Type B pancreatic cell (in vitro differentiated cells): Measurements from ENCODE around the gene FAM184B. TPM values are rescaled to one million over a fixed set of nuclear protein-coding genes. Genes with fewer than 3 reads are reported as not detected.
A peak's percentile ranks its signal among the peaks of the same experiment; 100 is the strongest.
"Not testable (repeated sequence)": the region's sequence is repeated elsewhere in the genome, so short reads cannot be mapped to it uniquely, and the experiment has no call there.

Experiments used
- DNase-seq: peaks from one replicate; pipeline ENCODE4 v3.0.0; 2021; ENCODE audit warnings: mixed read lengths; ENCODE audit not compliant: unreplicated experiment; ENCODE audit errors: extremely low spot score
- H3K27ac Mint-ChIP-seq: 2 replicates; pipeline ENCODE4 v1.8.0; 2021; ENCODE audit warnings: mild to moderate bottlenecking, mixed read lengths
- H3K27me3 Mint-ChIP-seq: 2 replicates; pipeline ENCODE4 v1.8.0; 2021; ENCODE audit warnings: mixed read lengths
- H3K36me3 Mint-ChIP-seq: 2 replicates; pipeline ENCODE4 v1.8.0; 2021; ENCODE audit warnings: mixed read lengths
- H3K4me1 Mint-ChIP-seq: one replicate; pipeline ENCODE4 v1.8.0; 2021; ENCODE audit warnings: mixed read lengths; ENCODE audit not compliant: unreplicated experiment
- H3K4me3 Mint-ChIP-seq: 2 replicates; pipeline ENCODE4 v1.8.0; 2021; ENCODE audit warnings: mild to moderate bottlenecking, mixed read lengths
- H3K9me3 Mint-ChIP-seq: 2 replicates; pipeline ENCODE4 v1.8.0; 2021; ENCODE audit warnings: mixed read lengths
- total RNA-seq: library from RNA; stranded (reverse); gene quantifications from 2 replicates; pipeline ENCODE4 v1.2.1, GENCODE V29; 2021; ENCODE audit warnings: low replicate concordance
- TF ChIP-seq, protein P1 (sequence below): fragments of 200-600 bp; sonication (generic); conservative IDR thresholded peaks from 2 replicates; pipeline ENCODE4 v1.5.0; 2021; ENCODE audit warnings: antibody characterized with exemption, mild to moderate bottlenecking

The FAM184B gene
- total RNA-seq, 1 donor from 2014 or later, result 0.12 TPM

DNA sequence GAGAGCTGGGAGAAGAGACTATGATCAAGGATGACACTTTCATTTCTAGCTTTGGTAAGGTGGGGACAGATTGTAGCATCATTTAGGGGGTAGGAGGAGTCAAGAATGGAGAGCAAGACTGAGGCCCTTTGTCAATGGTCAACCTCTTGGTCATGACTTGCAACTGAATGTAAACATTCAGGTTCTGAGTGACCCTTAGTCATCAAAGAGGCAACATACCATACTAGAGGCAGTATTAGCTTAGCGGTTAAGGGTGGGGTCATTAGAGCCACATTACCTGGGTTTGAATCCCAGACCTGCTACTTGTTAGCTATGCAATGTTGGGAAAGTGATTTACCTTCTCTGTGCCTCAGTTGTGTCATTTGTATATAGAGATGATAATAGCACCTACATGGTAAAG is 90.5 kb downstream of the FAM184B start:
- TF ChIP-seq, protein P1, sequence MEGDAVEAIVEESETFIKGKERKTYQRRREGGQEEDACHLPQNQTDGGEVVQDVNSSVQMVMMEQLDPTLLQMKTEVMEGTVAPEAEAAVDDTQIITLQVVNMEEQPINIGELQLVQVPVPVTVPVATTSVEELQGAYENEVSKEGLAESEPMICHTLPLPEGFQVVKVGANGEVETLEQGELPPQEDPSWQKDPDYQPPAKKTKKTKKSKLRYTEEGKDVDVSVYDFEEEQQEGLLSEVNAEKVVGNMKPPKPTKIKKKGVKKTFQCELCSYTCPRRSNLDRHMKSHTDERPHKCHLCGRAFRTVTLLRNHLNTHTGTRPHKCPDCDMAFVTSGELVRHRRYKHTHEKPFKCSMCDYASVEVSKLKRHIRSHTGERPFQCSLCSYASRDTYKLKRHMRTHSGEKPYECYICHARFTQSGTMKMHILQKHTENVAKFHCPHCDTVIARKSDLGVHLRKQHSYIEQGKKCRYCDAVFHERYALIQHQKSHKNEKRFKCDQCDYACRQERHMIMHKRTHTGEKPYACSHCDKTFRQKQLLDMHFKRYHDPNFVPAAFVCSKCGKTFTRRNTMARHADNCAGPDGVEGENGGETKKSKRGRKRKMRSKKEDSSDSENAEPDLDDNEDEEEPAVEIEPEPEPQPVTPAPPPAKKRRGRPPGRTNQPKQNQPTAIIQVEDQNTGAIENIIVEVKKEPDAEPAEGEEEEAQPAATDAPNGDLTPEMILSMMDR, result no peak
- no peaks in the 10 kb centered on the region for H3K36me3 Mint-ChIP-seq
- H3K4me1 Mint-ChIP-seq, result peaks cover 8% of the 10 kb centered on the region

DNA sequence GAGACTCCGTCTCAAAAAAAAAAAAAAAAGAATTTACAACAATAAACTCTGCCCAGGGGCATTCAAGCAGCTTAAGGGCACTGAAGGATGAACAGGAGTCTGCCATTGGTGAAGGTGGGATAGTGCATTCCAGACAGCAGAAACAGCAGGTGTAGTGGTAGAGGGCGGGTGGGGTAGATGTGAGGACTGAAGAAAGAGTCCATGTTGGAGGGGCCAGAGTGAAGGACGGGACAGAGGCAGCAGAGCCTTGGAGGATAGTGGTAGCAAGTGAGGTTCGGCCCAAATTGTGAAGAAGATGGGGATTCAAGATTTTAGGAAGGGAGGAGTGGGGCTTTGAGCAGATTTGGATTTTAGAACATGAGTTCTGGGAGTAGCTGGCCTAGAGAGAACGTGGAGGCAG is 91.3 kb downstream of the FAM184B start:
- H3K9me3 Mint-ChIP-seq, result no peaks in the 10 kb centered on the region
- no peak overlapping the region for H3K27ac Mint-ChIP-seq
- no peaks in the 10 kb centered on the region for H3K36me3 Mint-ChIP-seq

More for the DNA sequence above, 90.5 kb downstream of the FAM184B start:
- no peaks in the 10 kb centered on the region for H3K9me3 Mint-ChIP-seq
- DNase-seq, result no peak
- no peak overlapping the region for H3K27ac Mint-ChIP-seq
- no peak overlapping the region for H3K4me3 Mint-ChIP-seq
- no peaks in the 10 kb centered on the region for H3K27me3 Mint-ChIP-seq

DNA sequence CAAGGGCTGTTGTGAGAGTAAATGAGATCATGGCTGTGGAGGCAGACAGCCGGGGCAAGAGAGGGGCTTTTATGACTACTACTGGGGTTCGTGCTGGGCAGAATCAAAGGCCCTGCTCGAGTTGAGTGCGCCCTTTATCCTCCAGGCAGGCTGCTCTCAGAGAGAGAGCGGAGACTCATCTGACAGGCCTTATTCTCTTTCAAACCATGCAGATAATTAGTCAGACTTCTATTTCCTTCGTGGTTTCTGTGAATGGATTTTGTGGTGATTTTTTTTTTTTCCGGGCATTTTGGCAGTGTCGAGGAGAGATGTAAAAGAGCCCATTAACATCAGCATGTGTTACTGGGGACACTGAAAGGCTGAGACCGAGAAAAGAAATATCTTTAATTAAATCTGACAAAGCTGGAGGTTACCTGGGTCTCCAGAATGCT is 93.4 kb downstream of the FAM184B start:
- no peaks in the 10 kb centered on the region for H3K27me3 Mint-ChIP-seq
- no peak overlapping the region for H3K27ac Mint-ChIP-seq
- H3K4me1 Mint-ChIP-seq, result peaks cover 8% of the 10 kb centered on the region
- no peak for DNase-seq
- TF ChIP-seq, protein P1, result no peak
- no peaks in the 10 kb centered on the region for H3K9me3 Mint-ChIP-seq
- H3K36me3 Mint-ChIP-seq, result no peaks in the 10 kb centered on the region
- no peak overlapping the region for H3K4me3 Mint-ChIP-seq

More for the DNA sequence above, 91.3 kb downstream of the FAM184B start:
- no peak for DNase-seq
- Mint-ChIP-seq H3K4me3 (no peak overlapping the region), H3K27me3 (no peaks in the 10 kb centered on the region), H3K4me1 (peaks cover 8% of the 10 kb centered on the region)
- TF ChIP-seq, protein P1, result no peak

DNA sequence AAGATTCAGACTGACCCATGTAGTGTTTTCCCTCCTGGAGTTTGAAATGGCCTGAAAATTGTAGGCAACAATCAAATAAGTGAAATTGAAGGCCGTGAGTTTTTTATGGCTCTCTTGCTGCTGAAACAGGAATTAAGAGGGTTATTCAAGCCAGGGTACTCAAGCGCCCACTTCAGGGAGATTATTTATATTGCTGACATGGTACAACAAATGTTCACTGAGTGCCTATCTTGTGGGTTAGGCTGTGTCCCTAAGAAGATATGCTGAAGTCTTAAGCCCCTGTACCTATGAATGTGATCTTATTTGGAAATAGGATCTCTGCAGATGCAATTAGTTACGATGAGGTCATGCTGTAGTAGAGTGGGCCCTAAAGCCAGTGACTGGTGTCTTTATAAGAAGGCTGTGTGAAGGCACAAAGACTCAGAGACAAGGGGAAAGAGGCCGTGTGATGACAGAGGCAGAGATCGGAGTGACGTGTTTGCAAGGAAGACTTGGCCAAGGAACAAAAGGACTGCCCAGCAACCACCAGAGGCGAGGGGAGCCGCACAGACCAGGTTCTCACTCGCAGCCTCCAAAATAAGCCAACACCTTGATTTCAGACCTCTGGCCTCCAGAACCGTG is 94.1 kb downstream of the FAM184B start:
- Mint-ChIP-seq H3K27me3 (no peaks in the 10 kb centered on the region), H3K4me3 (no peak overlapping the region), H3K4me1 (peaks cover 8% of the 10 kb centered on the region), H3K9me3 (no peaks in the 10 kb centered on the region), H3K27ac (peak overlapping the region; percentile 1), H3K36me3 (no peaks in the 10 kb centered on the region)
- TF ChIP-seq, protein P1, result no peak
- no peak for DNase-seq

DNA sequence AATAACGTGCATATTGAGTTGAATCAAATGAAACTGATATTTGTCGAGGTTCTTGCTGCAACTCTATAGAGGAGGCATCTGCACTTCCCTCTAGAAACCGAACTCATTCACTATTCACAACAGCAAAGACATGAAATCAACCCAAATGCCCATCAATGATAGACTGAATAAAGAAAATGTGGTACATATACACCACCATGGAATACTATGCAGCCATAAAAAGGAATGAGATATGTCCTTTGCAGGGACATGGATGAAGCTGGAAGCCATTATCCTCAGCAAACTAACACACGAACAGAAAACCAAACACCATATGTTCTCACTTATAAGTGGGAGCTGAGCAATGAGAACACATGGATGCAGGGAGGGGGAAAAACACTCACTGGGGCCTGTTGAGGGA is 96.8 kb downstream of the FAM184B start:
- H3K27ac Mint-ChIP-seq, H3K4me3 Mint-ChIP-seq, H3K27me3 Mint-ChIP-seq, DNase-seq, H3K4me1 Mint-ChIP-seq, H3K36me3 Mint-ChIP-seq, H3K9me3 Mint-ChIP-seq: not testable (repeated sequence)

DNA sequence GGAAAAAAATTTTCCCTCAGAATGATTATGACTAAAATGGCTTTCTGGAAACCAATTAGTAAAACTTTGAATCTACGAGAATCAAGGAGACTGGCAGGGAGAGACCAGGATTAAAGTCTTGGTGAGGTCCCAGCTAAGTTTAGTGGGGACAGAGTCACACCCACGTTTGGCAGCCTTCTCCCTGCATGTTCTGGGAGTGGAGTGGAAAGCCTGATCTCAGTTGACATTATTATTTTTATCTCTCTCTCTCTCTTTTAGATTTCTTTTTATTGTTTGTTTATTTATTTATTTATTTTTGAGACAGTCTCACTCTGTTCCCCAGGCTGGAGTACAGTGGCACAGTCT is 99.2 kb downstream of the FAM184B start:
- Mint-ChIP-seq H3K9me3 (peaks cover 12% of the 10 kb centered on the region), H3K27ac (no peak overlapping the region), H3K36me3 (no peaks in the 10 kb centered on the region), H3K27me3 (peaks cover 7% of the 10 kb centered on the region), H3K4me3 (no peak overlapping the region), H3K4me1 (no peaks in the 10 kb centered on the region)
- TF ChIP-seq, protein P1, result no peak
- DNase-seq, result no peak
